Measurements from ENCODE around the gene NUAK1.
"Not testable (repeated sequence)": the region's sequence is repeated elsewhere in the genome, so short reads cannot be mapped to it uniquely, and the experiment has no call there.

NUAK1 gene

DNA sequence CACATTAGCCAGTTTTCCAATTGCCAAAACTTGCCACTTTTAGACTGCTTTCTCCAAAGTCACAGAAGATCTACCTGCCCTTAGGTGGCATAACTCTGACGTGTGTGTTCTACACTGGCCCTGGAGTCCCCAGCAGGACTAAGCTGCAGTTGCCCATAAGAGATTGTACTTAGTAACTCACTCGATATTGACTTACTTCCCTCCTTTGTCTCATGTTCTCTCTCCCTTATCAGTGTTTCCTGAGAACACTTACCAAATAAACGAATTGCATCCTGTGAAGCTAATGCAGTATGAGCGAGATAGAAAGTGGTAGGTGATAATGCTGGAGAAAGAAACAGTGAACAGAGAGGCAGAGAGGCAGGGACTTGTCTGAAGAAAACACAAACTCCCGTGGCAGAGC is 117.2 kb downstream of the NUAK1 start:
- TF ChIP-seq, protein P1, sequence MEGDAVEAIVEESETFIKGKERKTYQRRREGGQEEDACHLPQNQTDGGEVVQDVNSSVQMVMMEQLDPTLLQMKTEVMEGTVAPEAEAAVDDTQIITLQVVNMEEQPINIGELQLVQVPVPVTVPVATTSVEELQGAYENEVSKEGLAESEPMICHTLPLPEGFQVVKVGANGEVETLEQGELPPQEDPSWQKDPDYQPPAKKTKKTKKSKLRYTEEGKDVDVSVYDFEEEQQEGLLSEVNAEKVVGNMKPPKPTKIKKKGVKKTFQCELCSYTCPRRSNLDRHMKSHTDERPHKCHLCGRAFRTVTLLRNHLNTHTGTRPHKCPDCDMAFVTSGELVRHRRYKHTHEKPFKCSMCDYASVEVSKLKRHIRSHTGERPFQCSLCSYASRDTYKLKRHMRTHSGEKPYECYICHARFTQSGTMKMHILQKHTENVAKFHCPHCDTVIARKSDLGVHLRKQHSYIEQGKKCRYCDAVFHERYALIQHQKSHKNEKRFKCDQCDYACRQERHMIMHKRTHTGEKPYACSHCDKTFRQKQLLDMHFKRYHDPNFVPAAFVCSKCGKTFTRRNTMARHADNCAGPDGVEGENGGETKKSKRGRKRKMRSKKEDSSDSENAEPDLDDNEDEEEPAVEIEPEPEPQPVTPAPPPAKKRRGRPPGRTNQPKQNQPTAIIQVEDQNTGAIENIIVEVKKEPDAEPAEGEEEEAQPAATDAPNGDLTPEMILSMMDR (IDR thresholded peaks at IDR 0.05; ENCODE audit: extremely low read depth, missing control alignments): no peak
- no peak for DNase-seq (ENCODE audit: low spot score)

GRCh38 chr12:106020736-106021135 is 118.0 kb downstream of the NUAK1 start:
- DNase-seq (ENCODE audit: low spot score): no peak
- TF ChIP-seq, protein P1 (IDR thresholded peaks at IDR 0.05; ENCODE audit: extremely low read depth, missing control alignments): no peak

DNA sequence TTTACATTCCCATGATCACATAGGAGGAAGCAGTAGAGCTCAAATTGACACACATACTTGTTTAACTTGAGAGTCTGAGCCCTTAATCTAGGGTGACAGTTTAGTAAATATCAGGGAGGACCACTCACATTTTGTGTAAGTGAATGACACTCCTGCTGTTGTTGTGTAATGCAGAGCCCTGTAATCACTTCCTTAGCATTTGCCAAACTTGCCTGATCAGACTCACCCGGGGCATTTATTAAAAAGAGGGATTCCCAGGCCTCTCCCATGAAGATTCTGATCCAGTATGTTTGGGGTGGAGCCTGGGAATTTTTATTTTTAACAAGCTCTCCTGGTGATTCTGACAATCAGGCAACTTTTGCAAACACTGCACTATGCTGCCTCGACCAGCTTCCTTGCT is 119.6 kb downstream of the NUAK1 start:
- DNase-seq (ENCODE audit: low spot score): no peak

DNA sequence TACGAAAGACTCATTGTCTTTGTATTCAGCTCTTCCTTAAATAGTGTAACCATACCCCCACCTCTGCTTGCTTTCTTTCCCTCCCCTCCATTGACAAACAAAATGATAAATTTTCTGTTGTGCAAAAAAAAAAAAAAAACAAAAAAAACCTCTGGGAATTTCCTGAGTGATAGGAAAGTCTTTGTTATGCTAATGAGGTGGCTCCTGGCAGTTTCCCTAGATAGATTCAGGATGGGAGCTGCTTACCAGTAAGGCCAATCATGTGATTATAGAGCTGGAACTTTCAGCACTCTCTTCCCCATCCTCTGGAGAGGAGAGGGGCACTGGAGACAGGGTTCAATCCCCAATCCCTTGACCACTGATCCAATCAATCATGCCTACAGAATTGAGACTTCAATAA is 120.5 kb downstream of the NUAK1 start:
- no peak for DNase-seq (ENCODE audit: low spot score)
- TF ChIP-seq, protein P1 (IDR thresholded peaks at IDR 0.05; ENCODE audit: extremely low read depth, missing control alignments): no peak

More for the DNA sequence above, 119.6 kb downstream of the NUAK1 start:
- TF ChIP-seq, protein P1 (IDR thresholded peaks at IDR 0.05; ENCODE audit: extremely low read depth, missing control alignments): no peak

DNA sequence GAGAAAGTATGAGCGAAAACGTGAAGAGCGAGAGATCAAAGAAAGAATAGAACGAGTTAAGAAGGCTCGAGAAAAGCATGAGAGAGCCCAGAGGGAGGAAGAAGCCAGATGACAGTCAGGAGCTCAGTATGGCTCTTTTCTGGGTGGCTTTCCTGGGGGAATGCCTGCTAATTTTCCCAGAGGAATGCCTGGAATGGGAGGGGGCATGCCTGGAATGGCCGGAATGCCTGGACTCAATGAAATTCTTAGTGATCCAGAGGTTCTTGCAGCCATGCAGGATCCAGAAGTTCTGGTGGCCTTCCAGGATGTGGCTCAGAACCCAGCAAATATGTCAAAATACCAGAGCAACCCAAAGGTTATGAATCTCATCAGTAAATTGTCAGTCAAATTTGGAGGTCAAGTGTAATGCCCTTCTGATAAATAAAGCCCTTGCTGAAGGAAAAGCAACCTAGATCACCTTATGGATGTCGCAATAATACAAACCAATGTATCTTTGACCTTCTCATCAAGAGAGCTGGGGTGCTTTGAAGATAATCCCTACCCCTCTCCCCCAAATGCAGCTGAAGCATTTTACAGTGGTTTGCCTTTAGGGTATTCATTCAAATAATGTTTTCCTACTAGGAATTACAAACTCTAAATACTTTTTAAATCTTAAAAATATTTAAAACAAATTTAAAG is 122.0 kb downstream of the NUAK1 start:
- not testable (repeated sequence) for DNase-seq (ENCODE audit: low spot score)

GRCh38 chr12:106015646-106016045 is 123.1 kb downstream of the NUAK1 start:
- DNase-seq (ENCODE audit: low spot score): no peak
- TF ChIP-seq, protein P1 (IDR thresholded peaks at IDR 0.05; ENCODE audit: extremely low read depth, missing control alignments): no peak

GRCh38 chr12:106013941-106014340 is 124.8 kb downstream of the NUAK1 start:
- TF ChIP-seq, protein P1 (IDR thresholded peaks at IDR 0.05; ENCODE audit: extremely low read depth, missing control alignments): no peak

More at GRCh38 chr12:106013941-106014340, 124.8 kb downstream of the NUAK1 start:
- DNase-seq (ENCODE audit: low spot score): no peak
